NB4 (cell line): ENCODE results near the gene STK33.

ENCODE experiments used
- DNase-seq: peaks from one replicate; pipeline ENCODE4 v3.0.0; 2010; ENCODE audit warnings: low read depth
- H3K4me3 ChIP-seq: one replicate; pipeline ENCODE4 v1.5.1; 2011; ENCODE audit warnings: mild to moderate bottlenecking, low read depth, low read length, moderate library complexity
- MAX ChIP-seq: IDR thresholded peaks from 2 replicates; pipeline ENCODE4 v1.6.1; 2011; ENCODE audit warnings: low read depth, low read length
- MYC ChIP-seq: IDR thresholded peaks from 2 replicates; pipeline ENCODE4 v1.6.1; 2011; ENCODE audit warnings: low read depth, low read length
- POLR2A ChIP-seq: IDR thresholded peaks from 2 replicates; pipeline ENCODE4 v1.6.1; 2011; ENCODE audit warnings: mild to moderate bottlenecking; ENCODE audit not compliant: insufficient read length; ENCODE audit errors: extremely low read depth
- TF ChIP-seq, protein P1 (sequence below): IDR thresholded peaks from one replicate; pipeline ENCODE4 v1.5.1; 2012; ENCODE audit warnings: low read depth, low read length

Gene STK33

GRCh38 chr11:8383627-8384026 lies 210.4 kb downstream of the STK33 start:
- no peak overlapping the region for H3K4me3 ChIP-seq
- TF ChIP-seq, protein P1, sequence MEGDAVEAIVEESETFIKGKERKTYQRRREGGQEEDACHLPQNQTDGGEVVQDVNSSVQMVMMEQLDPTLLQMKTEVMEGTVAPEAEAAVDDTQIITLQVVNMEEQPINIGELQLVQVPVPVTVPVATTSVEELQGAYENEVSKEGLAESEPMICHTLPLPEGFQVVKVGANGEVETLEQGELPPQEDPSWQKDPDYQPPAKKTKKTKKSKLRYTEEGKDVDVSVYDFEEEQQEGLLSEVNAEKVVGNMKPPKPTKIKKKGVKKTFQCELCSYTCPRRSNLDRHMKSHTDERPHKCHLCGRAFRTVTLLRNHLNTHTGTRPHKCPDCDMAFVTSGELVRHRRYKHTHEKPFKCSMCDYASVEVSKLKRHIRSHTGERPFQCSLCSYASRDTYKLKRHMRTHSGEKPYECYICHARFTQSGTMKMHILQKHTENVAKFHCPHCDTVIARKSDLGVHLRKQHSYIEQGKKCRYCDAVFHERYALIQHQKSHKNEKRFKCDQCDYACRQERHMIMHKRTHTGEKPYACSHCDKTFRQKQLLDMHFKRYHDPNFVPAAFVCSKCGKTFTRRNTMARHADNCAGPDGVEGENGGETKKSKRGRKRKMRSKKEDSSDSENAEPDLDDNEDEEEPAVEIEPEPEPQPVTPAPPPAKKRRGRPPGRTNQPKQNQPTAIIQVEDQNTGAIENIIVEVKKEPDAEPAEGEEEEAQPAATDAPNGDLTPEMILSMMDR: no peak
- TF ChIP-seq MYC: no peak
- no peak for TF ChIP-seq POLR2A
- no peak for TF ChIP-seq MAX
- DNase-seq: no peak

GRCh38 chr11:8383227-8383626 lies 210.8 kb downstream of the STK33 start:
- TF ChIP-seq MYC: no peak
- TF ChIP-seq POLR2A: no peak
- TF ChIP-seq, protein P1: no peak
- no peak for TF ChIP-seq MAX

GRCh38 chr11:8382436-8383053 lies 211.5 kb downstream of the STK33 start:
- no peak overlapping the region for H3K4me3 ChIP-seq
- DNase-seq: no peak
- TF ChIP-seq, protein P1: no peak
- TF ChIP-seq MAX: no peak
- no peak for TF ChIP-seq POLR2A
- no peak for TF ChIP-seq MYC

More at GRCh38 chr11:8383227-8383626, 210.8 kb downstream of the STK33 start:
- H3K4me3 ChIP-seq: no peak overlapping the region
- DNase-seq: no peak

- H3K4me3 ChIP-seq: no peak overlapping the region
- TF ChIP-seq, protein P1: no peak
- TF ChIP-seq MAX (no peak), MYC (no peak), POLR2A (no peak)
- no peak for DNase-seq
These were observed 212.1 kb downstream of the STK33 start for GRCh38 chr11:8381871-8382396.

DNA sequence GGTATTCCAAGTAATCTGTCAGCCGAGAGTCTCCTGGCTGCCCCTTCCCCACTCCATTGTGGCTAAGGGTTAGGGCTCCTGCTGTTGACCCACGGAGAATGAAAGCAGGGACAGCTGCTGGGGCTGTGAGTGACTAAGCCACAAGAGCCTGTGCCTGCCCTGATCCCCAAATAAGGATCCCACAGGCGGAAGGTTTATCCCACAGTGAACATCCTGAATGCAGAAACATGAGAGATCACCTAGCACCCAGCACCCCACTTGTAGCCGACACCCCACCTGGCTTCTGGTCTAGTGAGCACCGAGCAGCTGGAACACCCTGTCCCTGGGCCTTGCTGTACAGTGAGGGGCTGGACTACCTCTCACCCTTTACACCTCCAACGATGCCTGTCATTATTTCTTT lies 212.7 kb downstream of the STK33 start:
- H3K4me3 ChIP-seq: no peak overlapping the region
- no peak for DNase-seq
- TF ChIP-seq POLR2A (no peak), MYC (no peak), MAX (no peak)
- TF ChIP-seq, protein P1: no peak

GRCh38 chr11:8375932-8376331 lies 218.1 kb downstream of the STK33 start:
- TF ChIP-seq POLR2A: no peak
- no peak for TF ChIP-seq MYC
- TF ChIP-seq MAX: no peak
- TF ChIP-seq, protein P1: no peak
- no peak for DNase-seq
- H3K4me3 ChIP-seq: no peak overlapping the region
